Vagina (tissue), 2 donors: ENCODE data around the gene ASB3. TPM values are rescaled to one million over a fixed set of nuclear protein-coding genes. Genes with fewer than 3 reads are reported as not detected.

Source experiments
- DNase-seq, 2 donors: peaks; one replicate each; pipeline ENCODE4 v3.0.0-alpha.2; 2017; ENCODE audit errors: extremely low spot score in 2 of 2
- H3K27ac ChIP-seq: fragments of 200-600 bp; sonication (generic); one replicate; pipeline ENCODE4 v1.5.1; 2019
- H3K27me3 ChIP-seq: fragments of 200-600 bp; sonication (generic); one replicate; pipeline ENCODE4 v1.5.1; 2019
- H3K36me3 ChIP-seq, 2 donors: fragments of 200-600 bp; sonication (generic); one replicate each; pipeline ENCODE4 v1.5.1; 2017 to 2019
- H3K4me1 ChIP-seq: fragments of 200-600 bp; sonication (generic); one replicate; pipeline ENCODE4 v1.5.1; 2019
- H3K4me3 ChIP-seq, 2 donors: fragments of 200-600 bp; sonication (generic); 1 replicate in 1 of 2; 2 replicates in 1 of 2; pipeline ENCODE4 v1.5.1; 2016 to 2019
- H3K9me3 ChIP-seq: fragments of 200-600 bp; sonication (generic); one replicate; pipeline ENCODE4 v1.5.1; 2019
- CTCF ChIP-seq, 3 experiments: fragments of 450-650 bp in 2 of 3; fragments of 200-600 bp in 1 of 3; sonication (generic) in 1 of 3; IDR thresholded peaks; one replicate each; pipeline ENCODE4 v1.5.1; 2017 to 2019; ENCODE audit warnings: antibody characterized with exemption in 3 of 3, mild to moderate bottlenecking in 2 of 3, moderate library complexity in 2 of 3
- POLR2A ChIP-seq, 2 donors: fragments of 450-650 bp; IDR thresholded peaks; one replicate each; pipeline ENCODE4 v1.6.1; 2017; ENCODE audit warnings: antibody characterized with exemption in 2 of 2, mild to moderate bottlenecking in 2 of 2, moderate library complexity in 2 of 2
- POLR2AphosphoS5 ChIP-seq, 2 donors: sonication (generic); formaldehyde crosslinking; IDR thresholded peaks; one replicate each; pipeline ENCODE4 v1.9.0; 2017; ENCODE audit warnings: antibody characterized with exemption in 2 of 2, mild to moderate bottlenecking in 2 of 2, low read depth in 1 of 2; ENCODE audit not compliant: insufficient read depth in 1 of 2
- intact Hi-C: fragments of 100-400 bp; cut with DNase I; formaldehyde crosslinking; loops from one replicate; pipeline ENCODE4 v1.15.1; 2023
- total RNA-seq: library from RNA; depleted of rRNA; stranded (reverse); fragments of >200 nt; gene quantifications from one replicate; pipeline ENCODE4 v1.2.3, GENCODE V29; 2016

Gene ASB3
- total RNA-seq, 1 donor from 2014 or later, result 13.5 TPM

DNA sequence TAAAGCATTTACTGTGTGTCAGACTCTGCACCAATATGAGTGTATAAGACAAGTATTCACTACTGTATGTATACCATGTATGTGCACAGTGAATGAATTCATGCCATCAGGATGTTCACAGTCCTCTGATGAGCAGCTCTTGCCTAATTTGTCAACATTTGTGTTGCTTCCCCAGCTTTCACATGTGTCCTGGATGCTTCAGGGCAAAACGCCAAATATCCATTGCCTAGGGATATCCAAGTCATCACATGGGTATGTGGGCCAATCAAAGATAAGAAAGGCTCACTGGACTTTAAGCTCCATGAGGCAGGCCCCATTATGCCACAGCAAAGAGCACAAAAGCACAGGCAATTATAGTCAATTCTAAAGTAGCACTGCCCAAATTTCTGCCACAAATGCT is 153.3 kb downstream of the ASB3 start:
- TF ChIP-seq CTCF (IDR thresholded peaks at IDR 0.05) (no peak), POLR2A (IDR thresholded peaks at IDR 0.05) (no peak), POLR2AphosphoS5 (IDR thresholded peaks at IDR 0.05; ENCODE audit: insufficient read depth in 1 of 2, low read depth in 1 of 2) (no peak)
- Histone ChIP-seq H3K36me3 (no peaks in the 10 kb centered on the region), H3K4me3 (no peak overlapping the region), H3K27ac (no peak overlapping the region), H3K27me3 (no peaks in the 10 kb centered on the region), H3K9me3 (no peaks in the 10 kb centered on the region), H3K4me1 (no peaks in the 10 kb centered on the region)
- intact Hi-C loops, result no loop called here
- no peak for DNase-seq

GRCh38 chr2:53632714-53633113 is 154.0 kb downstream of the ASB3 start:
- Histone ChIP-seq H3K9me3 (no peaks in the 10 kb centered on the region), H3K27me3 (no peaks in the 10 kb centered on the region), H3K27ac (no peak overlapping the region), H3K36me3 (no peaks in the 10 kb centered on the region), H3K4me1 (no peaks in the 10 kb centered on the region), H3K4me3 (no peak overlapping the region)
- intact Hi-C loops, result no loop called here
- TF ChIP-seq POLR2A (IDR thresholded peaks at IDR 0.05) (no peak), POLR2AphosphoS5 (IDR thresholded peaks at IDR 0.05; ENCODE audit: insufficient read depth in 1 of 2, low read depth in 1 of 2) (no peak), CTCF (IDR thresholded peaks at IDR 0.05) (no peak)
- DNase-seq, result no peak

DNA sequence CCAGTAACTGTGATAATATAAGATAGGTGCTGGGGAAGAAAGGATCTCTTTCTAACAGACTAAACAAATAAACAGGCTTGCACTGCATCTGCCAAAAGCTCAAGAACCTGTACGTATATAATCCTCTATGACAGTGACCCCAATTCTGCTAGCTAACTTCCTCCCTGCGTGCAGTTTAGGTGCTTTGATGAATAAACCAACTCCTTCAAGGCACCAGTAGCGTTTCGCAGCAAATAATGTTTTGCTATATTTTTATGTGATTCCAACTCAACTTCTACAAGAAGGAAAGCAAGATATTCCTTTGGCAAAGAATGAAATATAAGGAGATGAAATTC is 154.7 kb downstream of the ASB3 start:
- Histone ChIP-seq H3K4me1 (no peaks in the 10 kb centered on the region), H3K36me3 (no peaks in the 10 kb centered on the region), H3K27me3 (no peaks in the 10 kb centered on the region), H3K9me3 (no peaks in the 10 kb centered on the region), H3K4me3 (no peak overlapping the region), H3K27ac (no peak overlapping the region)
- TF ChIP-seq POLR2A (IDR thresholded peaks at IDR 0.05), result no peak
- no peak for TF ChIP-seq CTCF (IDR thresholded peaks at IDR 0.05)
- no peak for TF ChIP-seq POLR2AphosphoS5 (IDR thresholded peaks at IDR 0.05; ENCODE audit: insufficient read depth in 1 of 2, low read depth in 1 of 2)
- intact Hi-C loops, result no loop called here
- DNase-seq, result no peak

DNA sequence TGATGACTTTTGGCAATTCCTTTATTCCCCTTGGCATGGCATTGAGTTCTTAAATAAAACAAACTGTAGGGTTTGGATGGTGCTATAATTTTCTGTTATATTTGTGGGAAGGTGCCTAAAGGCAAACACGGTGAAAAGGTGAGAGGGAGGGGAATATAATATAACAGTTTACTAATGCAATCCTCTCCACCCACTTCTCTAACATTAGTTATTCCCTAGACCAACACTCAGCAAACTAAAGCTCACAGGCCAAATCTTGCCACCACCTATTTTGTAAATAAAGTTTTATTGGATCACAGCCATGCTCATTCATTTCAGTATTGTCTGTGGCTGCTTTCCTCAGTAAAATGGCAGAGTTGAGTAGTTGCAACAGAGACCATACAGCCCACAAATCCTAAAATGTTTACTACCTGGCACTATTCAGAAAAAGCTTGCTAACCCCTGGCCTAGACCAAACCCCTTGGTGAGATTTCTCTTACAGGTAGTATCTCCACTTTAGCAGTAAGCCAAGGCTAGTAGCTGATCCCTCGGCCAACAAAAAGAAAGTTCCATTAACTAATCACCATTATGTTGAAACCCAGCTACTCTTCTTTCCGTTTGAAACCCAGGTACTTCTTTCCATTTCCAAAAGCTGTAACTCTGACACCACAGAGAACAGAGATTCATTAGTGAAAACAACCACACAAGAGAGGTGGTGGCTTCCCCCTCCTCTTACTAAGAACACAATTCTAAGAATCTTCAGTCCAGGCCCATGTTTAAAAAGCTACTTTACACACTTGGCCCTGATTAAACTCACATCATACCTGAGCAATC is 155.2 kb downstream of the ASB3 start:
- Histone ChIP-seq H3K4me3 (no peak overlapping the region), H3K9me3 (no peaks in the 10 kb centered on the region), H3K36me3 (no peaks in the 10 kb centered on the region), H3K27me3 (no peaks in the 10 kb centered on the region), H3K27ac (no peak overlapping the region), H3K4me1 (no peaks in the 10 kb centered on the region)
- DNase-seq, result no peak
- no peak for TF ChIP-seq POLR2A (IDR thresholded peaks at IDR 0.05)
- TF ChIP-seq POLR2AphosphoS5 (IDR thresholded peaks at IDR 0.05; ENCODE audit: insufficient read depth in 1 of 2, low read depth in 1 of 2), result no peak
- no peak for TF ChIP-seq CTCF (IDR thresholded peaks at IDR 0.05)
- intact Hi-C loops, result no loop called here

- Histone ChIP-seq H3K27me3 (no peaks in the 10 kb centered on the region), H3K4me3 (no peak overlapping the region), H3K9me3 (no peaks in the 10 kb centered on the region), H3K36me3 (no peaks in the 10 kb centered on the region), H3K4me1 (no peaks in the 10 kb centered on the region), H3K27ac (no peak overlapping the region)
- TF ChIP-seq POLR2AphosphoS5 (IDR thresholded peaks at IDR 0.05; ENCODE audit: insufficient read depth in 1 of 2, low read depth in 1 of 2) (no peak), CTCF (IDR thresholded peaks at IDR 0.05) (no peak), POLR2A (IDR thresholded peaks at IDR 0.05) (no peak)
- intact Hi-C loops, result no loop called here
- DNase-seq, result no peak
Observed at GRCh38 chr2:53630026-53630606, 156.6 kb downstream of the ASB3 start.
